Breast epithelium (tissue), 4 donors: ENCODE data around the gene ANGPT4. TPM values are rescaled to one million over a fixed set of nuclear protein-coding genes. Genes with fewer than 3 reads are reported as not detected.

Experiments
- DNase-seq, 2 donors: peaks; one replicate each; pipeline ENCODE4 v3.0.0-alpha.2; 2019; ENCODE audit warnings: low spot score in 2 of 2
- H3K27ac ChIP-seq, 2 donors: fragments of 200-600 bp; sonication (generic) in 1 of 2; one replicate each; pipeline ENCODE4 v1.5.1; 2016 to 2019; ENCODE audit warnings: mild to moderate bottlenecking in 1 of 2
- H3K27me3 ChIP-seq, 2 donors: fragments of 200-600 bp; sonication (generic) in 1 of 2; one replicate each; pipeline versions ENCODE4 v1.5.1 to v1.6.0; 2017 to 2019; ENCODE audit warnings: control low read depth in 1 of 2, mild to moderate bottlenecking in 1 of 2
- H3K36me3 ChIP-seq: fragments of 200-600 bp; one replicate; pipeline ENCODE4 v1.5.1; 2019
- H3K4me1 ChIP-seq, 2 donors: fragments of 200-600 bp; sonication (generic); one replicate each; pipeline ENCODE4 v1.5.1; 2016 to 2019; ENCODE audit warnings: control low read depth in 1 of 2
- H3K4me3 ChIP-seq, 3 donors: fragments of 200-600 bp; sonication (generic); 1 replicate in 2 of 3; 2 replicates in 1 of 3; pipeline ENCODE4 v1.5.1; 2016 to 2019; ENCODE audit warnings: mild to moderate bottlenecking in 3 of 3, moderate library complexity in 2 of 3
- H3K9me3 ChIP-seq, 2 donors: fragments of 200-600 bp; sonication (generic) in 1 of 2; one replicate each; pipeline ENCODE4 v1.5.1; 2016 to 2019; ENCODE audit warnings: control low read depth in 1 of 2
- POLR2A ChIP-seq: fragments of 450-650 bp; IDR thresholded peaks from one replicate; pipeline ENCODE4 v1.6.1; 2016; ENCODE audit warnings: antibody characterized with exemption, mild to moderate bottlenecking, moderate library complexity
- POLR2AphosphoS5 ChIP-seq, 3 donors: sonication (generic); formaldehyde crosslinking; IDR thresholded peaks; one replicate each; pipeline ENCODE4 v1.6.1; 2017; ENCODE audit warnings: antibody characterized with exemption in 3 of 3
- intact Hi-C: fragments of 100-400 bp; cut with DNase I; formaldehyde crosslinking; loops from one replicate; pipeline ENCODE4 v1.15.1; 2023; ENCODE audit warnings: low total_unique reads
- total RNA-seq, 3 donors: library from RNA; depleted of rRNA; stranded (reverse); fragments of >200 nt; gene quantifications; one replicate each; pipeline ENCODE4 v1.1.0, GENCODE V29; 2016
- TF ChIP-seq, protein P1 (sequence below), 3 donors: fragments of 450-650 bp; IDR thresholded peaks; one replicate each; pipeline ENCODE4 v1.5.1; 2016 to 2017; ENCODE audit warnings: antibody characterized with exemption in 3 of 3, mild to moderate bottlenecking in 3 of 3, moderate library complexity in 3 of 3

Gene ANGPT4
- total RNA-seq, 3 donors from 2014 or later: 0.66 to 18.4 (median 1.0) TPM

DNA sequence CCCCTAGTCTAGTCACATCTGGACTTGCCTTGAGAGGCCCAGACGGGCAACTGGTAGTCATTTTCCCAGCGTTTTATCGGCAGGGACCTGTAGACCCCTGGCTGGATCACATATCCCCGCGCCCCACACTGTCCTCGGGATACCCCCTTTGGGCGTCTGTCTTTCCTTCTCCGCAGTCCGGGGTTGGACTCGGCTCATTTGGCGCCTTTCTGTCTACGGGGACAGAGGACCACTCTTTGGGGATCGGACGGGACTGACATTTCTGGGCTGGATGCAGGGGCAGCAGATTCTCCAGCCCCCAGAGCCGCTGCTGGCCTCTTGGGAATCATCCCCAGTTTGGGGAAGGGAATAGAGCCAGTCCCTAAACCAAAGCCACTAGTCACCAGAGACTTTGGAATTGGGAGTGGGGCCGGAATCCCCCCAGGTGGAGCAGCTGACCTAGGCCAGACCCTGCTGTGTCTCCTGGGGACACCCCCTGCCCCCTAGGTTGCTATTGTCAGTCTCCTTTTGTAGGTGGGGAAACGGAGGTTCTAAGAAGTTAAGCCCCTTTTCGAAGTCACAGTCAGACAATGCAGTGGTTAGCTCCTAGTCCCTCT lies 81.9 kb downstream of the ANGPT4 start:
- TF ChIP-seq POLR2A: no peak
- no peak for TF ChIP-seq POLR2AphosphoS5 (IDR thresholded peaks at IDR 0.05)
- TF ChIP-seq, protein P1, sequence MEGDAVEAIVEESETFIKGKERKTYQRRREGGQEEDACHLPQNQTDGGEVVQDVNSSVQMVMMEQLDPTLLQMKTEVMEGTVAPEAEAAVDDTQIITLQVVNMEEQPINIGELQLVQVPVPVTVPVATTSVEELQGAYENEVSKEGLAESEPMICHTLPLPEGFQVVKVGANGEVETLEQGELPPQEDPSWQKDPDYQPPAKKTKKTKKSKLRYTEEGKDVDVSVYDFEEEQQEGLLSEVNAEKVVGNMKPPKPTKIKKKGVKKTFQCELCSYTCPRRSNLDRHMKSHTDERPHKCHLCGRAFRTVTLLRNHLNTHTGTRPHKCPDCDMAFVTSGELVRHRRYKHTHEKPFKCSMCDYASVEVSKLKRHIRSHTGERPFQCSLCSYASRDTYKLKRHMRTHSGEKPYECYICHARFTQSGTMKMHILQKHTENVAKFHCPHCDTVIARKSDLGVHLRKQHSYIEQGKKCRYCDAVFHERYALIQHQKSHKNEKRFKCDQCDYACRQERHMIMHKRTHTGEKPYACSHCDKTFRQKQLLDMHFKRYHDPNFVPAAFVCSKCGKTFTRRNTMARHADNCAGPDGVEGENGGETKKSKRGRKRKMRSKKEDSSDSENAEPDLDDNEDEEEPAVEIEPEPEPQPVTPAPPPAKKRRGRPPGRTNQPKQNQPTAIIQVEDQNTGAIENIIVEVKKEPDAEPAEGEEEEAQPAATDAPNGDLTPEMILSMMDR (IDR thresholded peaks at IDR 0.05): no peak
- DNase-seq: no peak
- Histone ChIP-seq H3K27ac (peak overlapping the region; percentile 85), H3K27me3 (no peaks in the 10 kb centered on the region), H3K9me3 (peaks cover 5 to 7% of the 10 kb centered on the region in 2 donors), H3K36me3 (no peaks in the 10 kb centered on the region), H3K4me1 (peaks cover 0 to 7% of the 10 kb centered on the region in 2 donors), H3K4me3 (peak overlapping the region; percentile 69 to 92 (median 92))
- intact Hi-C loops: no loop called here

DNA sequence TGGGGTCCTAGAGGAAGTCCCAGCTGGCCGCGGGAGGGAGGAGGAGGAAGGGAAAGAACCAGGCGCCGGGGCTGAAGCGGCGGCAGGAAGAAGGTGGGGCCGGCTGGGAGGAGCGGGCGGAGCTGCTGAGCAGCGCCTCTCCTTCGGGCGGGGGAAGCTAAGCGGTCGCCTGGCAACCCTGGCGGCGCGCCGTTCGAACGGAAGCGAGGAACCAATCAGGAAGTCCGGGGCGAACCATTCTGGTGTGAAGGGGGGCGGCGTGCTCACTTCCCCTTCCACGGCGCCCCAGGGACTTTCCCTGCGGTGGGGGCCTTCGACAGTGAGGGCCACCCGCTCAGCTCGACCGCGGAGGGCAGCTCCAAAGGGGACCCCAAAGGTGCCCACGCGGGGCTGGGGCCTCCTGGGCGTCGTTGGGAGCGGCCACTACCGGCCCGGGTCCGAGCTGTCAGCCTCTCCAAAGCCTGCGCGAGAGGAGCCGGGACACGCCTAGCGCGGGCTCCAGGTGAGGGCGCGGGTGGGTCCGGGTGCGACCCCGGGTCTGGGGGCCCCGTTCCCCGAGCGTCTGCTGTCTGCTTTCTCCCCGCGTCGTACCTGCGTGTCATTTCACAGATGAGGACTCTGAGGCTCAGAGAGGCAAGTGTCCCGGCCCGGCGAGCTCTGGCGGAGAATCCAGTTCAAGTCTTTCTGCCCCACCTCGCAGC lies 82.5 kb downstream of the ANGPT4 start, which contains the start of gene FAM110A:
Gene FAM110A, plus strand, starts transcription at position 266 of the 701 bp plus-strand sequence. CDS start 11,090 bp downstream, outside the sequence.
- Histone ChIP-seq H3K27me3 (no peaks in the 10 kb centered on the region), H3K9me3 (peaks cover 5 to 7% of the 10 kb centered on the region in 2 donors), H3K36me3 (no peaks in the 10 kb centered on the region), H3K4me1 (peaks cover 0 to 7% of the 10 kb centered on the region in 2 donors), H3K27ac (peak within 1 kb of the TSS; percentile 85), H3K4me3 (peak within 1 kb of the TSS; percentile 69 to 92 (median 92))
- intact Hi-C loops: no loop called here
- peak; percentile 94 to 96 for DNase-seq
- TF ChIP-seq POLR2A (no peak), POLR2AphosphoS5 (IDR thresholded peaks at IDR 0.05) (peak in 2 of 3 donors; percentile 43 to 60)
- TF ChIP-seq, protein P1 (IDR thresholded peaks at IDR 0.05): no peak

DNA sequence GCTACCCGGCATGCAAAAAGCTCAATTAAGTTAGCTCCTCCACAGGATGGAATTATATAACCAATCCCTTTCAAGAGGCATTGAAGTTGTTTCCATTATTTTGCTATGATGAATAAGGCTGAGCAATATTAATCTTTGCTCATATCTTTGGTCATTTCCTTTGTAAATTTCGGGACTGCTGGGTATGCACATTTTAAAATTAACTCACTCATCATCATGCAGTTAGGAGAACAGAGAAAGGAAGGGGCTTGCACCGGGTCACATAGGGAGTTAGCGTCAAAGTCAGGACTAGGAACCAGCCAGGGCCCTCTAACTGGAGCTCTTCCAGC lies 83.0 kb downstream of the ANGPT4 start:
- H3K4me1 ChIP-seq: peaks cover 0 to 7% of the 10 kb centered on the region in 2 donors
- H3K36me3 ChIP-seq: no peaks in the 10 kb centered on the region
- intact Hi-C loops: no loop called here
- H3K4me3 ChIP-seq: peak overlapping the region; percentile 69 to 92 (median 92)
- DNase-seq: no peak
- H3K27ac ChIP-seq: peak overlapping the region; percentile 85
- H3K9me3 ChIP-seq: peaks cover 2 to 3% of the 10 kb centered on the region in 2 donors
- no peaks in the 10 kb centered on the region for H3K27me3 ChIP-seq
- TF ChIP-seq, protein P1 (IDR thresholded peaks at IDR 0.05): no peak
- TF ChIP-seq POLR2AphosphoS5 (IDR thresholded peaks at IDR 0.05): no peak

DNA sequence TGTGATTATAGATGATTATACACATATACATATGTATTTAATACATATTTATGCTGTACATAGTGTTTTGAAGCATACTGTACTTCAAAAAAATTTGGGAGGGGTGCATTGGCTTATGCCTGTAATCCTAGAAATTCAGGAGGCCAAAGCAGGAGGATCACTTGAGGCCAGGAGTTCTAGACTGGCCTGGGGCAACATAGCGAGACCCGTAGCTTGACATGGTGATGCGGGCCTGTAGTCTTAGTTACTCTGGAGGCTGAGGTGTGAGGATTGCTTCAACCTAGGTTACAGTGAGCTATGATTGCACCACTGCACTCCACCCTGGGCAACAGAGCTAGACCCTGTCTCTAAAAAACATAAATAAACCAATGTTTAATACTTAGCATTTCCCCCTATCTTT lies 84.2 kb downstream of the ANGPT4 start:
- no peak overlapping the region for H3K27ac ChIP-seq
- DNase-seq: no peak
- no peaks in the 10 kb centered on the region for H3K27me3 ChIP-seq
- no peak overlapping the region for H3K4me3 ChIP-seq
- TF ChIP-seq, protein P1 (IDR thresholded peaks at IDR 0.05): no peak
- TF ChIP-seq POLR2A (no peak), POLR2AphosphoS5 (IDR thresholded peaks at IDR 0.05) (no peak)
- H3K9me3 ChIP-seq: no peaks in the 10 kb centered on the region
- intact Hi-C loops: no loop called here
- H3K36me3 ChIP-seq: no peaks in the 10 kb centered on the region
- H3K4me1 ChIP-seq: peaks cover 0 to 7% of the 10 kb centered on the region in 2 donors

DNA sequence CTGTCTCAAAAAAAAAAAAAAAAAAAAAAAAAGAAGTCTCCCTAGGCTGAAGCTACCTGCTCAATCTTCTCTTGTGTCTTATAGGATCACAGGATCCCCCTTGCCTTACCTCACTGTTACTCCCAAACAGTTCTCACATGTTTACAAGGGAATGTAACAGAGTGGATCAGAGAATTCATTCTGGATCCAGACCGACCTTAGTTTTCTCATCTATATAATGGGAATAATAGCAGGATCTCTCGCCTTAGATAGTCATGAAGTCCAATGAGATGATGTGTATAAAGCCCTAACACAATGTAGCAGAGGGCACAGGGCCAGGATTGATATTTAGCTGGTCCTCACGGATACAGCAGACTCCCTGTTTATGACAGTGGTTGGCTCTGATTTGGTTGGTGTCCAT lies 84.9 kb downstream of the ANGPT4 start:
- no peaks in the 10 kb centered on the region for H3K9me3 ChIP-seq
- intact Hi-C loops: no loop called here
- TF ChIP-seq, protein P1 (IDR thresholded peaks at IDR 0.05): no peak
- TF ChIP-seq POLR2A: no peak
- TF ChIP-seq POLR2AphosphoS5 (IDR thresholded peaks at IDR 0.05): no peak
- no peak for DNase-seq
- no peak overlapping the region for H3K27ac ChIP-seq
- no peak overlapping the region for H3K4me3 ChIP-seq
- peaks cover 0 to 7% of the 10 kb centered on the region in 2 donors for H3K4me1 ChIP-seq
- no peaks in the 10 kb centered on the region for H3K27me3 ChIP-seq
- no peaks in the 10 kb centered on the region for H3K36me3 ChIP-seq
